GM18502 (cell line): ENCODE data around the gene AKAP8.
"Not testable (repeated sequence)": the region's sequence is repeated elsewhere in the genome, so short reads cannot be mapped to it uniquely, and the experiment has no call there.

Source experiments
- ATAC-seq: cut with Tn5 transposase; IDR thresholded peaks from one replicate; pipeline ENCODE4 v1.9.1; 2021; ENCODE audit warnings: mild to moderate bottlenecking; ENCODE audit not compliant: unreplicated experiment, poor library complexity

AKAP8 gene

GRCh38 chr19:15404097-15404779 is 24.7 kb upstream of the AKAP8 start:
- ATAC-seq: no peak

GRCh38 chr19:15403151-15403531 is 23.6 kb upstream of the AKAP8 start:
- ATAC-seq: no peak

- ATAC-seq: no peak
Measured at GRCh38 chr19:15402411-15403150, 23.0 kb upstream of the AKAP8 start.

- no peak for ATAC-seq
Measured at GRCh38 chr19:15401397-15401710, 21.8 kb upstream of the AKAP8 start.

- ATAC-seq: no peak
Measured at GRCh38 chr19:15400521-15401396, 21.2 kb upstream of the AKAP8 start.

- no peak for ATAC-seq
Measured at GRCh38 chr19:15399635-15400034, 20.0 kb upstream of the AKAP8 start.

GRCh38 chr19:15399234-15399515 is 19.6 kb upstream of the AKAP8 start:
- ATAC-seq: no peak

- ATAC-seq: no peak
Measured at GRCh38 chr19:15398501-15399233, 19.1 kb upstream of the AKAP8 start.

- no peak for ATAC-seq
Measured at GRCh38 chr19:15397782-15398181, 18.2 kb upstream of the AKAP8 start.

GRCh38 chr19:15397236-15397635 is 17.6 kb upstream of the AKAP8 start:
- ATAC-seq: no peak

GRCh38 chr19:15396436-15396835 is 16.8 kb upstream of the AKAP8 start:
- no peak for ATAC-seq

- ATAC-seq: not testable (repeated sequence)
Measured at GRCh38 chr19:15395251-15395650, 15.7 kb upstream of the AKAP8 start.

- ATAC-seq: no peak
Measured at GRCh38 chr19:15394426-15394825, 14.8 kb upstream of the AKAP8 start.

- ATAC-seq: no peak
Measured at GRCh38 chr19:15393963-15394362, 14.4 kb upstream of the AKAP8 start.

GRCh38 chr19:15390814-15391213 is 11.2 kb upstream of the AKAP8 start:
- no peak for ATAC-seq

GRCh38 chr19:15381864-15382263 is 2.3 kb upstream of the AKAP8 start:
- ATAC-seq: no peak

- no peak for ATAC-seq
Measured at GRCh38 chr19:15381429-15381828, 1.8 kb upstream of the AKAP8 start.

GRCh38 chr19:15379999-15380647 is 536 bp upstream of the AKAP8 start:
- ATAC-seq: peak; percentile 24

- no peak for ATAC-seq
Measured at GRCh38 chr19:15378534-15379082, 979 bp downstream of the AKAP8 start.
